ENCODE measurements around the gene TGFBR3L. TPM values are rescaled to one million over a fixed set of nuclear protein-coding genes. Genes with fewer than 3 reads are reported as not detected.

Gene TGFBR3L
- total and polyA plus RNA-seq, 2 of the 13 experiments (the other 11 are each of a cell fraction or from before 2014, with no cell fraction given) = 0.20 to 1.0 TPM

DNA sequence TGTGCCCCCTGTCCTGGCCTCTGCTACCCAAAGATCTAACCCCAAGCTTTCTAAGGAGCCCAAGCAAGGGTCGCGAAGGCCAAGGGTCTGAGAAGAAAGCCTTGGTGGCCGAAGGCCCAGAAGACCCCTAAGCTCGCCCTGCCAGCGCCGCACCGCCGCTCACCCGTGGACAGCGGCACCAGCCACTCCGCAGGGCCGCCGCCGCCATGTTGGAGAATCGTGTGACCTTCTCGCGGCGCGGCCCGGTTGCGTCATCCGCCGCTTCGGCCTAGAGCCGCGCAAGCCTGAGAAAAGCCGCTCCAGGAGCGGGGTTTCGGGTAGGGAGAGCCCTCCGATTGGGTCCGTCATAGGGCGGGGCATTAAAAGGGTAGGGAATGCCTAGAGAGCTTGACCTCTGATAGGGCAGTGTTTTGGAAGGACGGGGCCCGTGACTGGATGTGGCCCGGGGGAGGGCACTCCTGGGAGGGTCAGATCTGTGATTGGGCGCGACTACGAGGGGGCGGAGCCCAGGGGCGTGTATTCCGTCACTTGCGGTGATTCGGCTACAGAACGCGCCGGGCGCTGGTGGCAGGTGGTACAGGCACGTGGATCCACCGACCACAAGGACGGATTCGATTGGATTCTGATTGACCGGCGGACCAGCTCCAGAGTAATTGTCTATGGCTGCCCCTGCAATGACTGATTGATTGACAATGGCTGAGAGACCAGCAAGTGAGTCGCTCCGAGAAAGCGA lies 29.0 kb downstream of the TGFBR3L start, which contains the start of gene TIMM44 (continued):
- TF ChIP-seq KLF12 (CRISPR knock-in tag; IDR thresholded peaks at IDR 0.05; ENCODE audit: borderline replicate concordance) = no peak; the same call in none of the 2 replicates
- TF ChIP-seq, protein P1, sequence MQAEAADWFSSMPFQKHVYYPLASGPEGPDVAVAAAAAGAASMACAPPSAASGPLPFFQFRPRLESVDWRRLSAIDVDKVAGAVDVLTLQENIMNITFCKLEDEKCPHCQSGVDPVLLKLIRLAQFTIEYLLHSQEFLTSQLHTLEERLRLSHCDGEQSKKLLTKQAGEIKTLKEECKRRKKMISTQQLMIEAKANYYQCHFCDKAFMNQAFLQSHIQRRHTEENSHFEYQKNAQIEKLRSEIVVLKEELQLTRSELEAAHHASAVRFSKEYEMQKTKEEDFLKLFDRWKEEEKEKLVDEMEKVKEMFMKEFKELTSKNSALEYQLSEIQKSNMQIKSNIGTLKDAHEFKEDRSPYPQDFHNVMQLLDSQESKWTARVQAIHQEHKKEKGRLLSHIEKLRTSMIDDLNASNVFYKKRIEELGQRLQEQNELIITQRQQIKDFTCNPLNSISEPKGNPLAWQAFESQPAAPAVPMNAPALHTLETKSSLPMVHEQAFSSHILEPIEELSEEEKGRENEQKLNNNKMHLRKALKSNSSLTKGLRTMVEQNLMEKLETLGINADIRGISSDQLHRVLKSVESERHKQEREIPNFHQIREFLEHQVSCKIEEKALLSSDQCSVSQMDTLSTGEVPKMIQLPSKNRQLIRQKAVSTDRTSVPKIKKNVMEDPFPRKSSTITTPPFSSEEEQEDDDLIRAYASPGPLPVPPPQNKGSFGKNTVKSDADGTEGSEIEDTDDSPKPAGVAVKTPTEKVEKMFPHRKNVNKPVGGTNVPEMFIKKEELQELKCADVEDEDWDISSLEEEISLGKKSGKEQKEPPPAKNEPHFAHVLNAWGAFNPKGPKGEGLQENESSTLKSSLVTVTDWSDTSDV (CRISPR knock-in tag; IDR thresholded peaks at IDR 0.05) = peak; percentile 18; the same call in 1 of the 2 replicates
- TF ChIP-seq ZSCAN20 (CRISPR knock-in tag; IDR thresholded peaks at IDR 0.05; ENCODE audit: borderline replicate concordance) = no peak
- TF ChIP-seq SOX13 (IDR thresholded peaks at IDR 0.05) = no peak; the same call in 1 of the 2 replicates
- peak in 1 of 2 experiments; percentile 11; a peak in 1 of 4 replicates for TF ChIP-seq SOX13 (CRISPR knock-in tag; conservative IDR thresholded peaks at IDR 0.05 in 1 of 2, IDR thresholded peaks at IDR 0.05 in 1 of 2)
- TF ChIP-seq HDAC1 (CRISPR knock-in tag; IDR thresholded peaks at IDR 0.05) = peak; percentile 90
- no peak for TF ChIP-seq FIP1L1 (IDR thresholded peaks at IDR 0.05; ENCODE audit: borderline replicate concordance, insufficient read depth, low read depth, low read length)
- TF ChIP-seq, protein P2, sequence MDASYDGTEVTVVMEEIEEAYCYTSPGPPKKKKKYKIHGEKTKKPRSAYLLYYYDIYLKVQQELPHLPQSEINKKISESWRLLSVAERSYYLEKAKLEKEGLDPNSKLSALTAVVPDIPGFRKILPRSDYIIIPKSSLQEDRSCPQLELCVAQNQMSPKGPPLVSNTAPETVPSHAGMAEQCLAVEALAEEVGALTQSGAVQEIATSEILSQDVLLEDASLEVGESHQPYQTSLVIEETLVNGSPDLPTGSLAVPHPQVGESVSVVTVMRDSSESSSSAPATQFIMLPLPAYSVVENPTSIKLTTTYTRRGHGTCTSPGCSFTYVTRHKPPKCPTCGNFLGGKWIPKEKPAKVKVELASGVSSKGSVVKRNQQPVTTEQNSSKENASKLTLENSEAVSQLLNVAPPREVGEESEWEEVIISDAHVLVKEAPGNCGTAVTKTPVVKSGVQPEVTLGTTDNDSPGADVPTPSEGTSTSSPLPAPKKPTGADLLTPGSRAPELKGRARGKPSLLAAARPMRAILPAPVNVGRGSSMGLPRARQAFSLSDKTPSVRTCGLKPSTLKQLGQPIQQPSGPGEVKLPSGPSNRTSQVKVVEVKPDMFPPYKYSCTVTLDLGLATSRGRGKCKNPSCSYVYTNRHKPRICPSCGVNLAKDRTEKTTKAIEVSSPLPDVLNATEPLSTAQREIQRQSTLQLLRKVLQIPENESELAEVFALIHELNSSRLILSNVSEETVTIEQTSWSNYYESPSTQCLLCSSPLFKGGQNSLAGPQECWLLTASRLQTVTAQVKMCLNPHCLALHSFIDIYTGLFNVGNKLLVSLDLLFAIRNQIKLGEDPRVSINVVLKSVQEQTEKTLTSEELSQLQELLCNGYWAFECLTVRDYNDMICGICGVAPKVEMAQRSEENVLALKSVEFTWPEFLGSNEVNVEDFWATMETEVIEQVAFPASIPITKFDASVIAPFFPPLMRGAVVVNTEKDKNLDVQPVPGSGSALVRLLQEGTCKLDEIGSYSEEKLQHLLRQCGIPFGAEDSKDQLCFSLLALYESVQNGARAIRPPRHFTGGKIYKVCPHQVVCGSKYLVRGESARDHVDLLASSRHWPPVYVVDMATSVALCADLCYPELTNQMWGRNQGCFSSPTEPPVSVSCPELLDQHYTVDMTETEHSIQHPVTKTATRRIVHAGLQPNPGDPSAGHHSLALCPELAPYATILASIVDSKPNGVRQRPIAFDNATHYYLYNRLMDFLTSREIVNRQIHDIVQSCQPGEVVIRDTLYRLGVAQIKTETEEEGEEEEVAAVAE (CRISPR knock-in tag; IDR thresholded peaks at IDR 0.05; ENCODE audit: borderline replicate concordance) = peak; percentile 98
- TF ChIP-seq ATAD3A (CRISPR knock-in tag; IDR thresholded peaks at IDR 0.05) = no peak
- TF ChIP-seq ZFP62 (CRISPR knock-in tag; IDR thresholded peaks at IDR 0.05) = no peak
- peak; percentile 80; the same call in 1 of the 2 replicates for TF ChIP-seq ZNF878 (CRISPR knock-in tag; IDR thresholded peaks at IDR 0.05)
- peak; percentile 81 for TF ChIP-seq NFRKB (IDR thresholded peaks at IDR 0.05)
- peak; percentile 72 for TF ChIP-seq AGO2 (optimal IDR thresholded peaks at IDR 0.05; ENCODE audit: low read depth, low read length)
- no peak for TF ChIP-seq DNMT1 (CRISPR knock-in tag; IDR thresholded peaks at IDR 0.05)
- TF ChIP-seq SP5 (CRISPR knock-in tag; IDR thresholded peaks at IDR 0.05; ENCODE audit: borderline replicate concordance, low read depth) = peak; percentile 48; the same call in 1 of the 2 replicates
- TF ChIP-seq U2AF2 (IDR thresholded peaks at IDR 0.05; ENCODE audit: low read depth, low read length) = no peak
- TF ChIP-seq, protein P3, sequence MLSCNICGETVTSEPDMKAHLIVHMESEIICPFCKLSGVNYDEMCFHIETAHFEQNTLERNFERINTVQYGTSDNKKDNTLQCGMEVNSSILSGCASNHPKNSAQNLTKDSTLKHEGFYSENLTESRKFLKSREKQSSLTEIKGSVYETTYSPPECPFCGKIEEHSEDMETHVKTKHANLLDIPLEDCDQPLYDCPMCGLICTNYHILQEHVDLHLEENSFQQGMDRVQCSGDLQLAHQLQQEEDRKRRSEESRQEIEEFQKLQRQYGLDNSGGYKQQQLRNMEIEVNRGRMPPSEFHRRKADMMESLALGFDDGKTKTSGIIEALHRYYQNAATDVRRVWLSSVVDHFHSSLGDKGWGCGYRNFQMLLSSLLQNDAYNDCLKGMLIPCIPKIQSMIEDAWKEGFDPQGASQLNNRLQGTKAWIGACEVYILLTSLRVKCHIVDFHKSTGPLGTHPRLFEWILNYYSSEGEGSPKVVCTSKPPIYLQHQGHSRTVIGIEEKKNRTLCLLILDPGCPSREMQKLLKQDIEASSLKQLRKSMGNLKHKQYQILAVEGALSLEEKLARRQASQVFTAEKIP (CRISPR knock-in tag; IDR thresholded peaks at IDR 0.05; ENCODE audit: borderline replicate concordance) = no peak
- TF ChIP-seq, protein P4, sequence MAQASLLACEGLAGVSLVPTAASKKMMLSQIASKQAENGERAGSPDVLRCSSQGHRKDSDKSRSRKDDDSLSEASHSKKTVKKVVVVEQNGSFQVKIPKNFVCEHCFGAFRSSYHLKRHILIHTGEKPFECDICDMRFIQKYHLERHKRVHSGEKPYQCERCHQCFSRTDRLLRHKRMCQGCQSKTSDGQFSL (CRISPR knock-in tag; IDR thresholded peaks at IDR 0.05) = peak; percentile 8
- TF ChIP-seq ZNF598 (CRISPR knock-in tag; IDR thresholded peaks at IDR 0.05; ENCODE audit: borderline replicate concordance) = peak; percentile 60; the same call in 1 of the 2 replicates
- peak; percentile 31; the same call in 1 of the 2 replicates for TF ChIP-seq ZSCAN12 (CRISPR knock-in tag; IDR thresholded peaks at IDR 0.05)

Measured in HepG2 (cell line).